Renal cortical epithelial cell (primary cell): ENCODE measurements around the gene RXYLT1. TPM values are rescaled to one million over a fixed set of nuclear protein-coding genes. Genes with fewer than 3 reads are reported as not detected.
A peak's percentile ranks its signal among the peaks of the same experiment; 100 is the strongest.
"Not testable (repeated sequence)": the region's sequence is repeated elsewhere in the genome, so short reads cannot be mapped to it uniquely, and the experiment has no call there.

Experiments
- DNase-seq: peaks from one replicate; pipeline ENCODE4 v3.0.0-alpha.2; 2011; ENCODE audit warnings: low read depth
- total RNA-seq: library from RNA; depleted of rRNA; stranded (reverse); fragments of >200 nt; gene quantifications from 2 replicates; pipeline ENCODE4 v1.2.3, GENCODE V29; 2014

Gene RXYLT1
- total RNA-seq, 1 donor from 2014 or later, result 17.7 TPM

- peak; percentile 46 for DNase-seq
These were observed 22.4 kb downstream of the RXYLT1 start for GRCh38 chr12:63802012-63802608.

DNA sequence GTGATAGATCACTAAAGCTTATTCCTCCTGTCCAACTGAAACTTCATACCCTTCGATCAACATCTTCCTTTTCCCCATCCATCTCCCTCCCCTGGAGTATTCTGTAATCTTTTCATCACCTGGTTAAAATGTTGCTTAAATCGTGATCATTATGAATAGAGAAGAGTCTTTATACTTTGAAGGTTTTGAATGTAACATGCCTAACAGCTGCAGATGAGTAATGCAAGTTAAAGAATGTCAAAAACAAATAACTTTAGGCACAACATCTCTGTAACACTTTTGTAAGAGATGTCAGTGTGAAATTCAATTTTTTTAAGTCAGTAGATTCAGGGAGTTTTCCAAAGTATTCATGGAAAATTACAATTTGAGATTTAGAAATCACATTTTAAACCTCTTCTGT, 25.0 kb downstream of the RXYLT1 start:
- DNase-seq, result no peak

- DNase-seq, result no peak
These were observed 26.3 kb downstream of the RXYLT1 start for GRCh38 chr12:63805704-63806672.

GRCh38 chr12:63808631-63809030, 28.9 kb downstream of the RXYLT1 start:
- no peak for DNase-seq

DNA sequence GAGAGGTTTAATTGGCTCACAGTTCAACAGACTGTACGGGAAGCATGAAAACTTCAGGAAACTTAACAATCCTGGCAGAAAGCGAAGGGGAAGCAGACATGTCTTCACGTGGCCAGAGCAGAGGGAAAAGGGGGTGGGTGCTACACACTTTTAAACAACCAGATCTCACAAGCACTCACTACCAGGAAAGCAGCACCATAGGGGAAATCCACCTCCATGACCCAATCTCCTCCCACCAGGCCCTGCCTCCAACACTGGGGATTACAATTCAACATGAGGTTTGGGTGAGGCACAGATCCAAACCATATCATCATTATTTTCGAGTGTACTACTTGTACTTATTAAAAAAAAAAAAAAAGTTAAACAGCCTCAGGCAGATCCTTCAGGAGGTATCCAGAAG, 29.9 kb downstream of the RXYLT1 start:
- no peak for DNase-seq

- DNase-seq, result peak; percentile 40
These were observed 31.6 kb downstream of the RXYLT1 start for GRCh38 chr12:63811334-63811733.

DNA sequence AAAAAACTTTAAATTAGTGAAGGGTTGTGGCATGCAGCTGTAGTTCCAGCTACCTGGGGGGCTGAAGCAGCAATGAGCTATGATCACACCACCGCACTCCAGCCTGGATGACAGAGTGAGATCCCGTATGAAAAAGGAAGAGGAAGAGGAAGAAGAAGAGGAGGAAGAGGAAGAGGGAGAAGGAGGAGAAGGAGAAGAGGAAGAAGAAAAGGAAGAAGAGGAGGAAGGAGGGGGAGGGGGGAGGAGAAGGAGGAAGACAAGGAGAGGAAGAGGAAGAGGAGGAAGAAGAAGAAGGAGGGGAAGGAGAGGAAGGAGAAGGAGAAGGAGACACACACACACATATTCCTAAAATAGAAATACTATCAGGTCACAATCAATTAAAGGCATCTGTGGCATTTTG, 32.0 kb downstream of the RXYLT1 start:
- no peak for DNase-seq

- DNase-seq, result no peak
These were observed 34.5 kb downstream of the RXYLT1 start for GRCh38 chr12:63814146-63814772.

DNA sequence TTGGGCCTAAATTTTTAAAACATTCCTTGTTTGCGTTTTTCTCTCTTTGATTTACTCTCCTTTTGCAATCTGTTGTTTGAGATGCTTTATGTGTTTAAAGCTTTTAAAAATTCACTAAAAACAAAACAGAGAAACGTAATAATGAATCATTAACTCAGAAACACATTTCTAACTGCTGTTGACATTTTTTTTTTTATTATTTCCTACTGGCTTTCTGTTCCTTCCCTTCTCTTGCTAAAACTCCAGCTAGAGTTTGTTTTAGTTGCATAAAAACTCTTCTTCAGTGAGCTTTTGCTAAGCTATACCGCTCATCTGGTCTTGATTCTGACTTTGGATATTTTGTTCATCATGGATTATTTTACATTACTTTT, 35.8 kb downstream of the RXYLT1 start:
- peak; percentile 16 for DNase-seq

DNA sequence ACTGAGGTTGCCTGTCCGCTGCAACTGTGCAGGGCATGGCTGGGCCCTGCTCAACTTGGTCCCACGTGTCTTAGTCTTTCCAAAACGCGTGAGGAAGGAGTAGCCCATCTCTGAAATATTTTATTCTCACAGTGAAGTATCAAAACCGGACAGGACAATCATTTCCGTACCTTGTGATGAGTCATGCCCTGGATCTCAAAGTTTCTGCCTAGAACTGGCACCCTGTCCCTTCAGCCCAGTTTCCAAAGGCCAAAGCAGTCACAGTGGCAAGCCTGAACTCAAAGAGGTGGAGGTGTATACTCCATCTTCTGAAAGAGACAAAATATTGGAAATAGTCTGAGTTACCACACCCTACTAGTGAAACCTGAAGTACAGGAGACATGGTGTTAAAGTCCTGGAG, 36.3 kb downstream of the RXYLT1 start:
- no peak for DNase-seq

DNA sequence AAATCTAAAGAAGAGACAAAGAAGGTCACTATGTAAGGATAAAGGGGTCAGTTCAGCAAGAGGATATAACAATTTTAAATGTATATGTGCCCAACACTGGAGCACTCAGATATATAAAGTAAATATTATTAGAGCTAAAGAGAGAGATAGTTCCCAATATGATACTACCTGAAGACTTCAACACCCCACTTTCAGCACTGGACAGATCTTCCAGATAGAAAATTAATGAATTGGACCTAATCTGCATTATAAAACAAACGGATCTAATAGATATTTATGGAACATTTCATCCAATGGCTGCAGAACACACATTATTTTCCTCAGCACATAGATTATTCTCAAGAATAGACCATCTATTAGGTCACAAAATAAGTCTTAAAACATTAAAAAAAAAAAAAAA, 40.7 kb downstream of the RXYLT1 start:
- DNase-seq, result no peak

DNA sequence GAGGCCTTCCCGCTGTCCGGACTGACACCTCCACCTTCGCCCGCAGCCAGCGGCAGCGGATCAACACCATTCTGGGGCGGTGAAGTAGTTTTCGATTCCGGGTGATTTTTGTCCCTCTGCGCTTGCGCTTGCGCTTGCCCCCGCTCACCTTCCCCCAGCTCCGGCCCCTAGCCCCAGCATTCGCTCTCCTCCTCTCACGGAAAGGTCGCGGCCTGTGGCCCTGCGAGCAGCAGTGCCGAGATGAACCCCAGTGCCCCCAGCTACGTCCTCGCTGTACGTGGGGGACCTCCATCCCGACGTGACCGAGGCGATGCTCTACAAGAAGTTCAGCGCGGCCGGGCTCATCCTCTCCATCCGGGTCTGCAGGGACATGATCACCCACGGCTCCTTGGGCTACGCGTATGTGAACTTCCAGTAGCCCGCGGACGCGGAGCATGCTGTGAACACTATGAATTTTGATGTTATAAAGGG, 42.1 kb downstream of the RXYLT1 start:
- DNase-seq, result no peak

GRCh38 chr12:63822352-63822751, 42.6 kb downstream of the RXYLT1 start:
- peak; percentile 15 for DNase-seq

DNA sequence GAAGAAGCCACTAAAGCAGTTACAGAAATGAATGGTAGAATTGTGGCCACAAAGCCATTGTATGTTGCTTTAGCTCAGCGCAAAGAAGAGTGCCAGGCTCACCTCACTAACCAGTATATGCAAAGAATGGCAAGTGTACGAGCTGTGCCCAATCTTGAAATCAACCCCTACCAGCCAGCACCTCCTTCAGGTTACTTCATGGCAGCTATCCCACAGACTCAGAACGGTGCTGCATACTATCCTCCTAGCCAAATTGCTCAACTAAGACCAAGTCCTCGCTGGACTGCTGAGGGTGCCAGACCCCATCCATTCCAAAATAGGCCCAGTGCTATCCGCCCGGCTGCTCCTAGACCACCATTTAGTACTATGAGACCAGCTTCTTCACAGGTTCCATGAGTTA, 43.3 kb downstream of the RXYLT1 start:
- no peak for DNase-seq

GRCh38 chr12:63826006-63826585, 46.4 kb downstream of the RXYLT1 start:
- peak; percentile 73 for DNase-seq

DNA sequence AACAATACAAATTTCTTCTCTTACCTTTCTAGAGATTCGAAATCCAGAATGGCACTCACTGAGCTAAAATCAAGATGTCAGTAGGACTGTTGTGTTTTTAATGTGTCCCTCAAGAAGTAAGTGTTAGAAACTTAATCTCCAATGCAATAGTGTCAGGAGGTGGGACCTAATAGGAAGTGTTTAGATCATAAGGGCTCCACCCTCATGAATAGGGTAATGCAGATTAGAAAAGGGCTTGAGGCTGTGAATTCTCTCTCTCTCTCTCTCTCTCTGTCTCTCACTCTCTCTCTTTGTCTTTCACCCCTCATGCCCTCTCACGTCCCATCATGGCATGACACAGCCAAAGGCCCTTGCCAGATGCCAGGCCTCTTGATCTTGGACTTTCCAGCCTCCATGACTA, 49.2 kb downstream of the RXYLT1 start:
- no peak for DNase-seq

DNA sequence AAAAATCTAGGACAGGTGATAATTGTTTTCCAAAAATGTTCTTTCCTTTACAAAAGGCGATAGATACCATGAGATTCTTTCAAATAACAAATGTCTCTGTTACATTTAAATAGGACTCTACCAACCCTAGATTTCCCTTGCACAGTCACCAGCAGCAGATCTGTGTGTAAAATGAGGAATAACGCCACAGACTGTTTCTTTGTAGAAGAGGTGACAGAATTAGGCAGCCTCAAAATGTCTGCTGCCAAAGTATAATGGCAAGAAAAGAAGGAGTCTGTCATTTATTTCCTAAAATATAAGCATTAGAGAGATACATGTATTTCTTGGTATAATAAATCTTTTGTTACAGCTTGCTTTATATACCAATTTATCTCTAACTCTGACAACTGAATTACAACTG, 56.3 kb downstream of the RXYLT1 start:
- DNase-seq, result no peak

GRCh38 chr12:63836936-63837335, 57.2 kb downstream of the RXYLT1 start:
- DNase-seq, result no peak

- DNase-seq, result no peak
These were observed 58.7 kb downstream of the RXYLT1 start for GRCh38 chr12:63838411-63838810.

DNA sequence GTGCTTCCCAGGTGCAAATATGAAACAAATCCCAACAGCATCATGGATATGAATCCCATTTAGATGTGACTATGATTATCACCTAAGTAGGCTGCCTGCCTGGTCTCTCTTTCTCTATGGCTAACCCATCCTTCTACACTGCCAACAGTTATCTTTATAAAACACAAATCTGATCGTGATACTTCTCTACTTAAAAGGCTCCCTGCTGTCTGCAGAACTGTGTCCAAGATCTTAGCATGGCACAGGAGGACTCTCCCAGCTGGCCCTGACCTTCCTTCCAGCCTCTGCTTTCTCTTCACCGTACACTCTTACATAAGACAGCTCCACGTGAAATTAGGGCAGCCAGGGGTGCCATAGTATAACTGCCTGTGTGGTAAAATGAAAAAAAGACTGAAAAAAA, 61.3 kb downstream of the RXYLT1 start:
- DNase-seq, result no peak

DNA sequence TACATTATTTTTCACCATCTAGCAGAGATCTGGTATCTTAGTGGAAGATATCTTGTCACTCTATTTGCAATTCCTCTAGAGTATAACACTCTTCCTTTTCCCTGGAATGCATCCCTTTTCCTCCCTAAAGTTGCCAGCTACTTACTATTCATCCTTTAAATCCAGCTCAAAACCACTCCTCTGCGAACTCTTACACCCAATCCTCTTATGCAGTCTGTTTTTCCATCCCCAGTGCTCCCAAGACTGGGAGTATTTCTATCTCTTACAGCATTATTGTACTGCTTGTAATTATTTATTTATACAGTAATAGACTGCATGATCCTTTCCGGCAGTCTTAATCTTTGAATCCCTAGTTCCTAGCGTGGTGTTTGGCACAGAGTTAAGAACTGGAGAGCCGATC, 61.9 kb downstream of the RXYLT1 start:
- no peak for DNase-seq

DNA sequence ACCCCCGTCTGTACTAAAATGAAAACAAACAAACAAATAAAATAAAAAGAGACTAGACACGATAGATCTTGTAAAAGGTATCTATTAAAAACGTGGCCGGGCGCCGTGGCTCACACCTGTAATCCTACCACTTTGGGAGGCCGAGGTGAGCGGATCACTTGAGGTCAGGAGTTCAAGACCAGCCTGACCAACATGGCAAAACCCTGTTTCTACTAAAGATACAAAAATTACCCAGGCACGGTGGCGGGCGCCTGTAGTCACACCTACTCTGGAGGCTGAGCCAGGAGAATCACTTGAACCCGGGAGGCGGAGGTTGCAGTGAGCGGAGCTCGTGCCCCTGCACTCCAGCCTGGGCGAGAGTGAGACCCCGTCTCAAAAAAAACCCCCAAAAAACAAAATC, 63.0 kb downstream of the RXYLT1 start:
- not testable (repeated sequence) for DNase-seq
